Caco-2 (cell line): ENCODE measurements around the gene ATP2B1. TPM values are rescaled to one million over a fixed set of nuclear protein-coding genes. Genes with fewer than 3 reads are reported as not detected.

Experiments used
- BruUV-seq: library from RNA; stranded (reverse); fragments of 400-500 nt; replicated peaks from 2 replicates; lab custom pipeline; 2021; lab: Mats Ljungman, UMichigan
- CTCF ChIA-PET: fragments of 300-600 bp; sonication (Branson Sonifier 250); formaldehyde crosslinking; loops from one replicate; lab custom pipeline; 2022; ENCODE audit warnings: antibody characterized with exemption; lab: Charles Lee
- POLR2A ChIA-PET: fragments of 300-600 bp; sonication (Branson Sonifier 250); formaldehyde crosslinking; loops from one replicate; lab custom pipeline; 2022; ENCODE audit warnings: antibody characterized with exemption; lab: Charles Lee
- DNase-seq, 2 experiments: peaks; one replicate each; pipeline versions ENCODE4 v3.0.0 to v3.0.0-alpha.2; 2020 to 2022
- H3K27me3 ChIP-seq: replicated peaks from 2 replicates; pipeline ENCODE4 v1.6.0; 2011; ENCODE audit warnings: low read length; ENCODE audit not compliant: control insufficient read depth, insufficient read depth
- H3K36me3 ChIP-seq: 2 replicates; pipeline ENCODE4 v1.5.1; 2011; ENCODE audit warnings: low read length; ENCODE audit not compliant: control insufficient read depth, insufficient read depth
- H3K4me1 ChIP-seq: fragments of 250-450 bp; sonication (Bioruptor Pico); 2 replicates; pipeline ENCODE4 v1.5.1; 2020; ENCODE audit warnings: mild to moderate bottlenecking
- H3K4me3 ChIP-seq: 2 replicates; pipeline ENCODE4 v1.5.1; 2011; ENCODE audit warnings: low read depth, mild to moderate bottlenecking, control low read depth, low read length
- H3K9me3 ChIP-seq: fragments of 250-450 bp; sonication (Bioruptor Pico); 2 replicates; pipeline ENCODE4 v1.5.1; 2020; ENCODE audit warnings: mild to moderate bottlenecking, moderate library complexity
- H3K27ac Mint-ChIP-seq: one replicate; pipeline ENCODE4 v1.8.0; 2022; ENCODE audit warnings: mixed read lengths; ENCODE audit not compliant: unreplicated experiment
- H3K27me3 Mint-ChIP-seq: one replicate; pipeline ENCODE4 v1.8.0; 2022; ENCODE audit warnings: mixed read lengths; ENCODE audit not compliant: insufficient read depth, unreplicated experiment
- H3K36me3 Mint-ChIP-seq: one replicate; pipeline ENCODE4 v1.8.0; 2022; ENCODE audit warnings: mild to moderate bottlenecking, mixed read lengths; ENCODE audit not compliant: insufficient read depth, unreplicated experiment
- H3K4me1 Mint-ChIP-seq: one replicate; pipeline ENCODE4 v1.8.0; 2022; ENCODE audit warnings: low read depth, mixed read lengths; ENCODE audit not compliant: unreplicated experiment
- H3K4me3 Mint-ChIP-seq: one replicate; pipeline ENCODE4 v1.8.0; 2022; ENCODE audit warnings: mild to moderate bottlenecking, moderate library complexity, mixed read lengths; ENCODE audit not compliant: unreplicated experiment
- H3K9me3 Mint-ChIP-seq: one replicate; pipeline ENCODE4 v1.8.0; 2022; ENCODE audit warnings: mixed read lengths; ENCODE audit not compliant: unreplicated experiment
- CTCF ChIP-seq, 2 experiments: fragments of 200-600 bp in 1 of 2; IDR thresholded peaks; 1 replicate in 1 of 2; 2 replicates in 1 of 2; pipeline versions ENCODE4 v1.5.1 to v1.8.0; 2011 to 2022; ENCODE audit warnings: antibody characterized with exemption in 1 of 2, control low read depth in 1 of 2, inconsistent platforms in 1 of 2, low read depth in 1 of 2, low read length in 1 of 2, mild to moderate bottlenecking in 1 of 2, moderate library complexity in 1 of 2; ENCODE audit not compliant: insufficient read depth in 1 of 2, severe bottlenecking in 1 of 2, unreplicated experiment in 1 of 2
- intact Hi-C: fragments of 100-400 bp; cut with micrococcal nuclease; formaldehyde crosslinking; loops from one replicate; pipeline ENCODE4 v1.10.0; 2022; ENCODE audit not compliant: unreplicated experiment
- total RNA-seq: library from RNA; stranded (reverse); gene quantifications from 2 replicates; pipeline ENCODE4 v1.2.3, GENCODE V29; 2022

ATP2B1 gene
- total RNA-seq, 1 experiment from 2014 or later, result 107 TPM

- no peak for TF ChIP-seq CTCF (IDR thresholded peaks at IDR 0.05; ENCODE audit: insufficient read depth in 1 of 2, low read depth in 1 of 2, low read length in 1 of 2, severe bottlenecking in 1 of 2, unreplicated experiment in 1 of 2)
- Mint-ChIP-seq H3K27me3 (no peaks in the 10 kb centered on the region), H3K36me3 (peaks cover 77% of the 10 kb centered on the region), H3K4me1 (peaks cover 23% of the 10 kb centered on the region), H3K9me3 (no peaks in the 10 kb centered on the region), H3K4me3 (no peak overlapping the region), H3K27ac (no peak overlapping the region)
- CTCF ChIA-PET, result interaction anchor here (0.6 kb wide), 1 partner anchor 9 kb away, joined by 6 read pairs; no protein-coding TSS in a partner anchor
- Histone ChIP-seq H3K36me3 (no peaks in the 10 kb centered on the region), H3K27me3 (no peaks in the 10 kb centered on the region), H3K4me1 (no peaks in the 10 kb centered on the region; the same call in 1 of the 2 replicates), H3K4me3 (no peak overlapping the region), H3K9me3 (no peaks in the 10 kb centered on the region)
- POLR2A ChIA-PET, result interaction anchor here (0.7 kb wide), 1 partner anchor 23 kb away, joined by 3 read pairs; no protein-coding TSS in a partner anchor
- no TSS peak for BruUV-seq
- intact Hi-C loops, result no loop called here
- DNase-seq, result no peak
These were observed 98.3 kb downstream of the ATP2B1 start for GRCh38 chr12:89610366-89610765.

- Histone ChIP-seq H3K9me3 (no peaks in the 10 kb centered on the region), H3K36me3 (peaks cover 1% of the 10 kb centered on the region; the same call in 1 of the 2 replicates), H3K4me3 (no peak overlapping the region), H3K4me1 (0 out of 2 replicates have a peak, but pooled peaks cover under 1% of the 10 kb centered on the region), H3K27me3 (no peaks in the 10 kb centered on the region)
- H3K9me3 Mint-ChIP-seq, result no peaks in the 10 kb centered on the region
- CTCF ChIA-PET, result no interaction called here
- BruUV-seq, result no TSS peak
- no peak for DNase-seq
- H3K4me3 Mint-ChIP-seq, result no peak overlapping the region
- H3K36me3 Mint-ChIP-seq, result peaks cover 74% of the 10 kb centered on the region
- intact Hi-C loops, result no loop called here
- no peak for TF ChIP-seq CTCF (IDR thresholded peaks at IDR 0.05; ENCODE audit: insufficient read depth in 1 of 2, low read depth in 1 of 2, low read length in 1 of 2, severe bottlenecking in 1 of 2, unreplicated experiment in 1 of 2)
- no peaks in the 10 kb centered on the region for H3K27me3 Mint-ChIP-seq
- POLR2A ChIA-PET, result no interaction called here
- H3K27ac Mint-ChIP-seq, result no peak overlapping the region
- H3K4me1 Mint-ChIP-seq, result peaks cover 3% of the 10 kb centered on the region
These were observed 105.0 kb downstream of the ATP2B1 start for GRCh38 chr12:89603678-89604077.

GRCh38 chr12:89597770-89598169, 110.9 kb downstream of the ATP2B1 start:
- no peak for DNase-seq
- peaks cover 7% of the 10 kb centered on the region; the same call in 1 of the 2 replicates for H3K4me1 ChIP-seq
- no peaks in the 10 kb centered on the region for H3K9me3 Mint-ChIP-seq
- H3K4me3 ChIP-seq, result no peak overlapping the region
- H3K27ac Mint-ChIP-seq, result no peak overlapping the region
- no peak for TF ChIP-seq CTCF (IDR thresholded peaks at IDR 0.05; ENCODE audit: insufficient read depth in 1 of 2, low read depth in 1 of 2, low read length in 1 of 2, severe bottlenecking in 1 of 2, unreplicated experiment in 1 of 2)
- CTCF ChIA-PET, result no interaction called here
- intact Hi-C loops, result no loop called here
- H3K27me3 Mint-ChIP-seq, result no peaks in the 10 kb centered on the region
- peaks cover 1% of the 10 kb centered on the region; the same call in 1 of the 2 replicates for H3K36me3 ChIP-seq
- H3K36me3 Mint-ChIP-seq, result peaks cover 34% of the 10 kb centered on the region
- H3K4me3 Mint-ChIP-seq, result no peak overlapping the region
- no peaks in the 10 kb centered on the region for H3K27me3 ChIP-seq
- BruUV-seq, result no TSS peak
- no peaks in the 10 kb centered on the region for H3K9me3 ChIP-seq
- H3K4me1 Mint-ChIP-seq, result peaks cover 10% of the 10 kb centered on the region
- POLR2A ChIA-PET, result no interaction called here
